Gastroesophageal sphincter (tissue), 4 donors: ENCODE results near the gene ADAMTS2. TPM values are rescaled to one million over a fixed set of nuclear protein-coding genes. Genes with fewer than 3 reads are reported as not detected.

Experiments
- ATAC-seq: fragments of 150-250 bp; one replicate; pipeline ENCODE4 v1.9.1; 2016; ENCODE audit warnings: mild to moderate bottlenecking, moderate library complexity
- H3K27ac ChIP-seq, 4 donors: fragments of 200-600 bp; sonication (generic) in 3 of 4; 1 replicate in 3 of 4; 2 replicates in 1 of 4; pipeline ENCODE4 v1.5.1; 2016 to 2019
- H3K27me3 ChIP-seq: fragments of 200-600 bp; sonication (generic); one replicate; pipeline ENCODE4 v1.5.1; 2019
- H3K36me3 ChIP-seq, 2 donors: fragments of 200-600 bp; sonication (generic); one replicate each; pipeline ENCODE4 v1.5.1; 2019; ENCODE audit warnings: control low read depth in 1 of 2
- H3K4me1 ChIP-seq, 3 donors: fragments of 200-600 bp; sonication (generic); 1 replicate in 2 of 3; 2 replicates in 1 of 3; pipeline ENCODE4 v1.5.1; 2016 to 2019; ENCODE audit warnings: control low read depth in 2 of 3
- H3K4me3 ChIP-seq, 2 donors: fragments of 200-600 bp; sonication (generic); one replicate each; pipeline ENCODE4 v1.5.1; 2019; ENCODE audit warnings: mild to moderate bottlenecking in 1 of 2, moderate library complexity in 1 of 2
- H3K9me3 ChIP-seq, 3 donors: fragments of 200-600 bp; sonication (generic); one replicate each; pipeline ENCODE4 v1.5.1; 2017 to 2019; ENCODE audit warnings: control low read depth in 2 of 3
- EP300 ChIP-seq: sonication (generic); formaldehyde crosslinking; IDR thresholded peaks from one replicate; pipeline ENCODE4 v1.6.1; 2017; ENCODE audit warnings: antibody characterized with exemption, mild to moderate bottlenecking
- POLR2A ChIP-seq, 2 donors: fragments of 450-650 bp; IDR thresholded peaks; one replicate each; pipeline ENCODE4 v1.6.1; 2017; ENCODE audit warnings: antibody characterized with exemption in 2 of 2, mild to moderate bottlenecking in 2 of 2, moderate library complexity in 1 of 2
- POLR2AphosphoS5 ChIP-seq: sonication (generic); formaldehyde crosslinking; IDR thresholded peaks from one replicate; pipeline ENCODE4 v1.6.1; 2017; ENCODE audit warnings: antibody characterized with exemption
- WGBS, 2 donors: methylation state at CpG; one replicate each; pipeline ENCODE4 v1.1.5; 2018; ENCODE audit warnings: low coverage in 1 of 2; 5-methylcytosine and 5-hydroxymethylcytosine counted together
- total RNA-seq, 4 donors: library from RNA; depleted of rRNA; stranded (reverse); fragments of >200 nt; gene quantifications; one replicate each; pipeline ENCODE4 v1.1.0, GENCODE V29; 2016
- TF ChIP-seq, protein P1 (sequence below), 4 experiments: fragments of 200-600 bp in 2 of 4; fragments of 450-650 bp in 2 of 4; sonication (generic) in 1 of 4; IDR thresholded peaks; one replicate each; pipeline ENCODE4 v1.5.1; 2017 to 2019; ENCODE audit warnings: antibody characterized with exemption in 4 of 4, mild to moderate bottlenecking in 2 of 4, moderate library complexity in 2 of 4

ADAMTS2 gene
- total RNA-seq, 4 donors from 2014 or later, result 14.8 to 24.8 (median 22.6) TPM

DNA sequence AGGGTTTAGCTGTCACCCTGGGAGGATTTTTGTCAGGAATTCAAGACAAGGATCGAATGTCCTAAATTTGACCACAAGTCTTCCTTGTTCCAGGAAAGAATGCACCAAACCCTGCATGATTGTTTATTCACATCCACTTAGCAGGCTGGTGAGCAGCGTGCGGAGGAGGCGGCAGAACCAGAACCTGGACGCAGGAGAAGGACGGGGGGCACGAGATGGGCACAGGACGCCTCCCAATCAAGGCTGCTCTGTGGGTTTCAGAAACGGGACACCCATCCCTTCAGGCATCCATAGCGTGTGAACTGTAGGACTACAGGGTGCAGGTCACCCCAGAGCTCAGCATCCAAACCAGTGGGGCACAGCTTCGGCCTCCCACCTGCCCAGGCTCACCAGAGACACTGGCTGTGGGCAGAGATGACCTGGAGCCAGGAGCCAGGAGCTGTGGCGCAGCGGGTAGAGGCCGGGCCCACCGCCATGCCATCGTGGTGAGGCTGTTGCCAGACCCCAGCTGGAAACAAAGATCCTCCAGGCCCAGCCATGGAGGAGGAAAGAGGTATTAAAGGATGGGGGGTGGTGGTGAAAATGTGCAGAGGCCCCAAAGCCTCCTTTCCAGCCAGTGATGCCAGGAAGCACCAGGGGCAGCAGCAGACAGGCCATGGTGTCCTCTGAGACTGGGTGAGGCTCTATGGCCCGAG, 32.3 kb upstream of the ADAMTS2 start:
- Histone ChIP-seq H3K4me3 (no peak overlapping the region), H3K27me3 (no peaks in the 10 kb centered on the region), H3K4me1 (no peaks in the 10 kb centered on the region), H3K9me3 (no peaks in the 10 kb centered on the region), H3K36me3 (no peaks in the 10 kb centered on the region), H3K27ac (no peak overlapping the region)
- ATAC-seq, result no peak
- TF ChIP-seq POLR2AphosphoS5 (no peak), EP300 (no peak), POLR2A (IDR thresholded peaks at IDR 0.05) (no peak)
- TF ChIP-seq, protein P1, sequence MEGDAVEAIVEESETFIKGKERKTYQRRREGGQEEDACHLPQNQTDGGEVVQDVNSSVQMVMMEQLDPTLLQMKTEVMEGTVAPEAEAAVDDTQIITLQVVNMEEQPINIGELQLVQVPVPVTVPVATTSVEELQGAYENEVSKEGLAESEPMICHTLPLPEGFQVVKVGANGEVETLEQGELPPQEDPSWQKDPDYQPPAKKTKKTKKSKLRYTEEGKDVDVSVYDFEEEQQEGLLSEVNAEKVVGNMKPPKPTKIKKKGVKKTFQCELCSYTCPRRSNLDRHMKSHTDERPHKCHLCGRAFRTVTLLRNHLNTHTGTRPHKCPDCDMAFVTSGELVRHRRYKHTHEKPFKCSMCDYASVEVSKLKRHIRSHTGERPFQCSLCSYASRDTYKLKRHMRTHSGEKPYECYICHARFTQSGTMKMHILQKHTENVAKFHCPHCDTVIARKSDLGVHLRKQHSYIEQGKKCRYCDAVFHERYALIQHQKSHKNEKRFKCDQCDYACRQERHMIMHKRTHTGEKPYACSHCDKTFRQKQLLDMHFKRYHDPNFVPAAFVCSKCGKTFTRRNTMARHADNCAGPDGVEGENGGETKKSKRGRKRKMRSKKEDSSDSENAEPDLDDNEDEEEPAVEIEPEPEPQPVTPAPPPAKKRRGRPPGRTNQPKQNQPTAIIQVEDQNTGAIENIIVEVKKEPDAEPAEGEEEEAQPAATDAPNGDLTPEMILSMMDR (IDR thresholded peaks at IDR 0.05), result no peak
- 80% methylated on average over 1 of the region's 17 CpGs; no CpG with 5 or more reads in 1 of the 2 donors for WGBS, 2 donors

DNA sequence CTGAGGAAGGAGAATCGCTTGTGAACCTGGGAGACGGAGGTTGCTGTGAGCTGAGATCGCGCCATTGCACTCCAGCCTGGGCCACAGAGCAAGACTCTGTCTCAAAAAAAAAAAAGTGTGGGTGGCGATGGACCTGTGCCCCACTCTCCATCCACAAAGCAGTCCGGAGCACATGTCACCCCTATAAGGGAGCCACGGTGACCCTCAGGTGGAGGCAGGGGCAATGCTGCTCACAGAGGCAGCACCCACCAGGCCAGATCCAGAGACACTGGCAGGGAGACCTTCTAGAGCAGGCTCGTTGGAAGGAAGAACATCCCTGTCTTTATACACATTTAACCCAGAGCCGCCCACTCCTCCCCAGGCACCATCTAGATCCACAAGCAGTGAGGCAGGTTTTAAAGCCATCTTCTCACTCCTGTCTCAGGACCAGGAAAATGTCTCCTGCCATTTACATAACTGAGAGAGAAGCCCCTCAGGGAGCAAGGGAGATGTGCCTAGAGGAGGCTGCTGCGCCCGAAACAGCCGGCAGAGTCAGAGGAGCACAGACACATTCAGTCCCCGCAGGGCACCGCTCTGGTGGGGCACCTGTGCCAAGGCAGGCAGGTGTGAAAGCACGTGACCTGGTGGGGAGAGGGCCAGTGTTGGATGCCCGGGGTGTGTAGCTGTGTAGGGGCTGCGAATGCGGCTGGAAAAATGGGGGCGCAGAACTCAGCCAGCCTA, 31.6 kb upstream of the ADAMTS2 start:
- WGBS, 2 donors, result 96% methylated on average over 4 of the region's 19 CpGs; no CpG with 5 or more reads in 1 of the 2 donors
- H3K4me3 ChIP-seq, result no peak overlapping the region
- TF ChIP-seq, protein P1 (IDR thresholded peaks at IDR 0.05), result no peak
- TF ChIP-seq POLR2AphosphoS5, result no peak
- no peak for TF ChIP-seq EP300
- TF ChIP-seq POLR2A (IDR thresholded peaks at IDR 0.05), result no peak
- H3K27ac ChIP-seq, result no peak overlapping the region
- no peaks in the 10 kb centered on the region for H3K4me1 ChIP-seq
- H3K27me3 ChIP-seq, result no peaks in the 10 kb centered on the region
- no peaks in the 10 kb centered on the region for H3K9me3 ChIP-seq
- no peak for ATAC-seq
- H3K36me3 ChIP-seq, result no peaks in the 10 kb centered on the region

DNA sequence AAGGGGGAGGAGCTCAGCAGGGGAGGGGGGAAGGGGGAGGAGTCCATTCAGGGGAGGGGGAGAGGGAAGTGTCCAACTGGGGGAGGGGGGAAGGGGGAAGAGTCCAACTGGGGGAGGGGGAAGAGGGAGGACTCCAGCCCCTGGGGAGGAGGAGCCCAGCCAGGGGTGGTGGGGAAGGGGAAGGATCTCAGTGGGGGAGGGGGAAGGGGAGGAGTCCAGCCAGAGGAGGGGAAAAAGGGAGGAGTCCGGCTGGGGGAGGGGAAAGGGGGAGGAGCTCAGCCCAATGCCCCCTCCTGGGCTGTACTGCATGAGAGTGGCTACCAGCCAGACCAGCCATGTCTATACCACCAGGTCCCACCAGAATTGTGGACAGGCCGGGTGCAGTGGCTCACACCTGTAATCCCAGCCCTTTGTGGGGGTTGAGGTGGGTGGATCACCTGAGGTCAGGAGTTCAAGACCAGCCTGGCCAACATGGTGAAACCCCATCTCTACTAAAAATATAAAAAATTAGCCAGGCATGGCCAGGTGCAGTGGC, 30.6 kb upstream of the ADAMTS2 start:
- Histone ChIP-seq H3K27ac (no peak overlapping the region), H3K4me3 (no peak overlapping the region), H3K4me1 (no peaks in the 10 kb centered on the region), H3K27me3 (no peaks in the 10 kb centered on the region), H3K36me3 (no peaks in the 10 kb centered on the region), H3K9me3 (no peaks in the 10 kb centered on the region)
- TF ChIP-seq, protein P1 (IDR thresholded peaks at IDR 0.05), result no peak
- no peak for TF ChIP-seq POLR2A (IDR thresholded peaks at IDR 0.05)
- no peak for TF ChIP-seq EP300
- no peak for TF ChIP-seq POLR2AphosphoS5
- 67% methylated on average over 2 of the region's 2 CpGs; no CpG with 5 or more reads in 1 of the 2 donors for WGBS, 2 donors
- ATAC-seq, result no peak

DNA sequence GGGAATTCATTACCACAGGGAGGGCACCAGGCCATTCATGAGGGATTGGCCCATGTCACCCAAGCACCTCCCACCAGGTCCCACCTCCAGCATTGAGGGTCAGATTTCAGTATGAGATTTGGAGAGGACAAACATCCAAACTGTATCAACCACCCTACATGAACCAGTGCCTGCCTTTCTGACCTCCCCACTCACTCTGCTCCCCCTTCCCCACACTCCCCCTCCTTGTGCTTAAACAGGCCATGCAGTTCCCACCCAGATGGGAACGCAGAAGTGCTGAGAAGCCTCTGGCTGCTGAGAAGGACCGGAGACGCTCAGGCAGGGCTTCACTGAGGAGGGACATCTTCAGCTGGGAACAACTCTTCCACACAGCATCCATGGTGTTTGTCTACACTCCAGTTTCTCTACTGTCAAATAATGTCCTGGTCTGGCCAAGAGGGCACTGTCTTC, 30.0 kb upstream of the ADAMTS2 start:
- TF ChIP-seq POLR2A (IDR thresholded peaks at IDR 0.05) (no peak), EP300 (no peak), POLR2AphosphoS5 (no peak)
- TF ChIP-seq, protein P1 (IDR thresholded peaks at IDR 0.05), result no peak
- H3K27ac ChIP-seq, result no peak overlapping the region
- no peaks in the 10 kb centered on the region for H3K36me3 ChIP-seq
- no CpG with 5 or more reads among the region's 3 CpGs for WGBS, 2 donors
- H3K9me3 ChIP-seq, result no peaks in the 10 kb centered on the region
- no peaks in the 10 kb centered on the region for H3K4me1 ChIP-seq
- no peak for ATAC-seq
- no peak overlapping the region for H3K4me3 ChIP-seq
- H3K27me3 ChIP-seq, result no peaks in the 10 kb centered on the region
